Stromal cell of bone marrow (primary cell): ENCODE results near the gene PTPN1.
"Not testable (repeated sequence)": the region's sequence is repeated elsewhere in the genome, so short reads cannot be mapped to it uniquely, and the experiment has no call there.

ENCODE experiments used
- DNase-seq: peaks from one replicate; pipeline ENCODE4 v3.0.0-alpha.2; 2012; ENCODE audit warnings: low read depth

The PTPN1 gene

GRCh38 chr20:50592282-50593004, 82.3 kb downstream of the PTPN1 start:
- no peak for DNase-seq

- no peak for DNase-seq
These were observed 82.8 kb downstream of the PTPN1 start for GRCh38 chr20:50593005-50593335.

- DNase-seq, result no peak
These were observed 84.0 kb downstream of the PTPN1 start for GRCh38 chr20:50594231-50594590.

- DNase-seq, result no peak
These were observed 84.6 kb downstream of the PTPN1 start for GRCh38 chr20:50594591-50595432.

GRCh38 chr20:50595433-50595895, 85.3 kb downstream of the PTPN1 start:
- no peak for DNase-seq

GRCh38 chr20:50595988-50596693, 86.0 kb downstream of the PTPN1 start:
- DNase-seq, result no peak

- no peak for DNase-seq
These were observed 86.5 kb downstream of the PTPN1 start for GRCh38 chr20:50596694-50597021.

GRCh38 chr20:50597406-50597969, 87.3 kb downstream of the PTPN1 start:
- DNase-seq, result no peak

- DNase-seq, result no peak
These were observed 87.9 kb downstream of the PTPN1 start for GRCh38 chr20:50598074-50598473.

- not testable (repeated sequence) for DNase-seq
These were observed 88.6 kb downstream of the PTPN1 start for GRCh38 chr20:50598768-50599167.

GRCh38 chr20:50600281-50600895, 90.2 kb downstream of the PTPN1 start:
- no peak for DNase-seq

- no peak for DNase-seq
These were observed 91.6 kb downstream of the PTPN1 start for GRCh38 chr20:50601511-50602431.

GRCh38 chr20:50602432-50603088, 92.4 kb downstream of the PTPN1 start:
- no peak for DNase-seq

GRCh38 chr20:50604451-50604850, 94.3 kb downstream of the PTPN1 start:
- DNase-seq, result no peak

- no peak for DNase-seq
These were observed 95.0 kb downstream of the PTPN1 start for GRCh38 chr20:50605136-50605535.

- no peak for DNase-seq
These were observed 97.3 kb downstream of the PTPN1 start for GRCh38 chr20:50607436-50607835.

GRCh38 chr20:50607850-50608749, 97.9 kb downstream of the PTPN1 start:
- DNase-seq, result no peak

GRCh38 chr20:50608750-50609104, 98.5 kb downstream of the PTPN1 start:
- no peak for DNase-seq

GRCh38 chr20:50609438-50609989, 99.3 kb downstream of the PTPN1 start:
- DNase-seq, result no peak
